Vagina (tissue), 2 donors: ENCODE results near the gene AUH.

Source experiments
- CTCF ChIP-seq, 3 experiments: fragments of 450-650 bp in 2 of 3; fragments of 200-600 bp in 1 of 3; sonication (generic) in 1 of 3; IDR thresholded peaks; one replicate each; pipeline ENCODE4 v1.5.1; 2017 to 2019; ENCODE audit warnings: antibody characterized with exemption in 3 of 3, mild to moderate bottlenecking in 2 of 3, moderate library complexity in 2 of 3
- POLR2A ChIP-seq, 2 donors: fragments of 450-650 bp; IDR thresholded peaks; one replicate each; pipeline ENCODE4 v1.6.1; 2017; ENCODE audit warnings: antibody characterized with exemption in 2 of 2, mild to moderate bottlenecking in 2 of 2, moderate library complexity in 2 of 2

DNA sequence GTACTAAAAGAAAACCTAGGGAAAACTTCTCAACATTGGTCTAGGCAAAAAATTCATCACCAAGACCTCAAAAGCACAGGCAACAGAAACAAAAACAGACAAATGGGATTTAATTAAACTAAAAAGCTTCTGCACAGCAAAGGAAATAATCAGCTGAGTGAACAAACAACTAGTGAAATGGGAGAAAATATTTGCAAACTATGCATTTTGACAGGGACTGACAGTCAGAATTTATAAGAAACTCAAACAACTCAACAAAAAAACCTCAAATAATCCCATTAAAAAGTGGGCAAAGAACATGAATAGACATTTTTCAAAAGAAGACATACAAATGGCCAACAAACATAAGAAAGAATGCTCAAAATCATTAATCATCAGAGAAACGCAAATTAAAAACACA, 189.4 kb downstream of the AUH start:
- TF ChIP-seq CTCF (IDR thresholded peaks at IDR 0.05) (no peak), POLR2A (IDR thresholded peaks at IDR 0.05) (no peak)
